HepG2 (cell line): ENCODE results near the gene DDAH1. TPM values are rescaled to one million over a fixed set of nuclear protein-coding genes. Genes with fewer than 3 reads are reported as not detected.
A peak's percentile ranks its signal among the peaks of the same experiment; 100 is the strongest.

Experiments
- FOXM1 ChIP-seq: sonication (generic); formaldehyde crosslinking; IDR thresholded peaks from 2 replicates; pipeline ENCODE4 v1.5.0; 2020; ENCODE audit warnings: missing genetic modification reagents
- GPN1 ChIP-seq: sonication (generic); formaldehyde crosslinking; IDR thresholded peaks from 2 replicates; pipeline ENCODE4 v1.5.1; 2020; ENCODE audit warnings: missing genetic modification reagents, borderline replicate concordance
- KLF12 ChIP-seq: sonication (generic); formaldehyde crosslinking; IDR thresholded peaks from 2 replicates; pipeline ENCODE4 v1.4.0; 2020; ENCODE audit warnings: missing genetic modification reagents, borderline replicate concordance
- MLXIP ChIP-seq: sonication (generic); formaldehyde crosslinking; IDR thresholded peaks from 2 replicates; pipeline ENCODE4 v1.9.0; 2021; ENCODE audit warnings: missing genetic modification reagents, borderline replicate concordance
- SIX4 ChIP-seq: sonication (generic); formaldehyde crosslinking; IDR thresholded peaks from 2 replicates; pipeline ENCODE4 v1.4.0; 2020; ENCODE audit warnings: missing genetic modification reagents
- SRY ChIP-seq: sonication (generic); formaldehyde crosslinking; IDR thresholded peaks from 2 replicates; pipeline ENCODE4 v1.8.0; 2022; ENCODE audit warnings: mild to moderate bottlenecking, missing genetic modification reagents
- TEAD2 ChIP-seq: sonication (generic); formaldehyde crosslinking; IDR thresholded peaks from 2 replicates; pipeline ENCODE4 v1.9.0; 2021; ENCODE audit warnings: missing genetic modification reagents
- ZBTB37 ChIP-seq: sonication (generic); formaldehyde crosslinking; IDR thresholded peaks from 2 replicates; pipeline ENCODE4 v1.4.0; 2020; ENCODE audit warnings: mild to moderate bottlenecking, missing genetic modification reagents
- ZEB1 ChIP-seq: IDR thresholded peaks from 2 replicates; pipeline ENCODE4 v1.6.1; 2012; ENCODE audit warnings: mild to moderate bottlenecking, low read depth, inconsistent platforms; ENCODE audit not compliant: insufficient replicate concordance
- ZNF160 ChIP-seq: sonication (generic); formaldehyde crosslinking; IDR thresholded peaks from 2 replicates; pipeline ENCODE4 v1.8.0; 2022; ENCODE audit warnings: mild to moderate bottlenecking, inconsistent platforms, missing genetic modification reagents
- ZNF17 ChIP-seq: sonication (generic); formaldehyde crosslinking; IDR thresholded peaks from 2 replicates; pipeline ENCODE4 v1.5.0; 2020; ENCODE audit warnings: mild to moderate bottlenecking, missing genetic modification reagents
- ZNF354B ChIP-seq: sonication (generic); formaldehyde crosslinking; IDR thresholded peaks from 2 replicates; pipeline ENCODE4 v1.8.0; 2022; ENCODE audit warnings: mild to moderate bottlenecking, missing genetic modification reagents
- ZNF501 ChIP-seq: sonication (generic); formaldehyde crosslinking; IDR thresholded peaks from 2 replicates; pipeline ENCODE4 v1.5.1; 2020; ENCODE audit warnings: mild to moderate bottlenecking, moderate library complexity, missing genetic modification reagents
- ZNF547 ChIP-seq: sonication (generic); formaldehyde crosslinking; IDR thresholded peaks from 2 replicates; pipeline ENCODE4 v1.5.1; 2020; ENCODE audit warnings: mild to moderate bottlenecking, missing genetic modification reagents
- ZNF562 ChIP-seq: sonication (generic); formaldehyde crosslinking; IDR thresholded peaks from 2 replicates; pipeline ENCODE4 v1.8.0; 2022; ENCODE audit warnings: missing genetic modification reagents, borderline replicate concordance
- ZNF772 ChIP-seq: sonication (generic); formaldehyde crosslinking; IDR thresholded peaks from 2 replicates; pipeline ENCODE4 v1.5.0; 2020; ENCODE audit warnings: mild to moderate bottlenecking, missing genetic modification reagents
- ZNF850 ChIP-seq: sonication (generic); formaldehyde crosslinking; conservative IDR thresholded peaks from 2 replicates; pipeline ENCODE4 v1.9.0; 2021; ENCODE audit warnings: mild to moderate bottlenecking, missing genetic modification reagents
- ZUFSP ChIP-seq: sonication (generic); formaldehyde crosslinking; IDR thresholded peaks from 2 replicates; pipeline ENCODE4 v1.9.0; 2021; ENCODE audit warnings: missing genetic modification reagents, mild to moderate bottlenecking, borderline replicate concordance
- polyA plus RNA-seq, 8 experiments: library from polyadenylated mRNA; depleted of rRNA in 3 of 8; stranded (reverse) in 7 of 8; unstranded in 1 of 8; fragments of >200 nt; fragmentation: Illumina TruSeq in 4 of 8; extraction: Trizol in 4 of 8; gene quantifications; 2 replicates each; pipeline versions ENCODE4 v1.2.1 to v1.2.3, GENCODE V29; 2011 to 2016; ENCODE audit warnings: low read depth in 4 of 8, missing spikeins in 1 of 8, mixed read lengths in 1 of 8; ENCODE audit not compliant: insufficient read depth in 1 of 8
- total RNA-seq, 5 experiments: library from RNA; depleted of rRNA; stranded (reverse); fragments of >200 nt; fragmentation: Illumina TruSeq; extraction: Trizol; gene quantifications; 2 replicates each; pipeline ENCODE4 v1.2.3, GENCODE V29; 2016; ENCODE audit warnings: low read depth in 1 of 5
- TF ChIP-seq, protein P1 (sequence below): sonication (generic); formaldehyde crosslinking; IDR thresholded peaks from 2 replicates; pipeline ENCODE4 v1.5.0; 2020; ENCODE audit warnings: missing genetic modification reagents
- TF ChIP-seq, protein P2 (sequence below): sonication (generic); formaldehyde crosslinking; IDR thresholded peaks from 2 replicates; pipeline ENCODE4 v1.5.1; 2020; ENCODE audit warnings: missing genetic modification reagents, mild to moderate bottlenecking, borderline replicate concordance
- TF ChIP-seq, protein P3 (sequence below): IDR thresholded peaks from 2 replicates; pipeline ENCODE4 v1.6.1; 2018; ENCODE audit warnings: missing genetic modification reagents

Gene DDAH1
- total and polyA plus RNA-seq, 2 of the 13 experiments (the other 11 are each of a cell fraction or from before 2014, with no cell fraction given) = 39.7 to 64.4 TPM

GRCh38 chr1:85276215-85276977 is 188.6 kb downstream of the DDAH1 start, which contains the start of gene BCL10 (continued):
- TF ChIP-seq ZEB1 (no peak), ZUFSP (CRISPR knock-in tag) (no peak), ZBTB37 (CRISPR knock-in tag) (no peak), MLXIP (CRISPR knock-in tag) (no peak), GPN1 (no peak), TEAD2 (CRISPR knock-in tag) (no peak), ZNF501 (CRISPR knock-in tag) (peak; percentile 88), ZNF772 (CRISPR knock-in tag) (0 out of 2 replicates have a peak, but pooled peaks have one; percentile 21), ZNF17 (CRISPR knock-in tag) (no peak), ZNF850 (CRISPR knock-in tag) (no peak), FOXM1 (no peak), ZNF160 (0 out of 2 replicates have a peak, but pooled peaks have one; percentile 21), ZNF354B (CRISPR knock-in tag) (no peak), ZNF547 (CRISPR knock-in tag) (no peak), SRY (CRISPR knock-in tag) (peak; percentile 51; the same call in 1 of the 2 replicates), SIX4 (CRISPR knock-in tag) (no peak), ZNF562 (no peak), KLF12 (CRISPR knock-in tag) (0 out of 2 replicates have a peak, but pooled peaks have one; percentile 41)
- TF ChIP-seq, protein P1, sequence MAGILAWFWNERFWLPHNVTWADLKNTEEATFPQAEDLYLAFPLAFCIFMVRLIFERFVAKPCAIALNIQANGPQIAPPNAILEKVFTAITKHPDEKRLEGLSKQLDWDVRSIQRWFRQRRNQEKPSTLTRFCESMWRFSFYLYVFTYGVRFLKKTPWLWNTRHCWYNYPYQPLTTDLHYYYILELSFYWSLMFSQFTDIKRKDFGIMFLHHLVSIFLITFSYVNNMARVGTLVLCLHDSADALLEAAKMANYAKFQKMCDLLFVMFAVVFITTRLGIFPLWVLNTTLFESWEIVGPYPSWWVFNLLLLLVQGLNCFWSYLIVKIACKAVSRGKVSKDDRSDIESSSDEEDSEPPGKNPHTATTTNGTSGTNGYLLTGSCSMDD (CRISPR knock-in tag) = no peak
- TF ChIP-seq, protein P2, sequence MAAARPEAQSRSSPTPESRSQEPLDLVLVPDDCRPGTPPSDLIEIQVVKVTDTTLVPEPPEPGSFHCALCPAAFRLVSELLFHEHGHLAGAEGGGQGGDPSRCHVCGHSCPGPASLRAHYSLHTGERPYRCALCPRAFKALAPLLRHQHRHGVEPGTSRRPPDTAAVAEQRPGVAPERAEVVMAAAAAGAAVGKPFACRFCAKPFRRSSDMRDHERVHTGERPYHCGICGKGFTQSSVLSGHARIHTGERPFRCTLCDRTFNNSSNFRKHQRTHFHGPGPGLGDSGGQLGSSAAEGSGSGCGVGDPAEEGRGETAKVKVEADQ = no peak
- TF ChIP-seq, protein P3, sequence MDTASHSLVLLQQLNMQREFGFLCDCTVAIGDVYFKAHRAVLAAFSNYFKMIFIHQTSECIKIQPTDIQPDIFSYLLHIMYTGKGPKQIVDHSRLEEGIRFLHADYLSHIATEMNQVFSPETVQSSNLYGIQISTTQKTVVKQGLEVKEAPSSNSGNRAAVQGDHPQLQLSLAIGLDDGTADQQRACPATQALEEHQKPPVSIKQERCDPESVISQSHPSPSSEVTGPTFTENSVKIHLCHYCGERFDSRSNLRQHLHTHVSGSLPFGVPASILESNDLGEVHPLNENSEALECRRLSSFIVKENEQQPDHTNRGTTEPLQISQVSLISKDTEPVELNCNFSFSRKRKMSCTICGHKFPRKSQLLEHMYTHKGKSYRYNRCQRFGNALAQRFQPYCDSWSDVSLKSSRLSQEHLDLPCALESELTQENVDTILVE (CRISPR knock-in tag) = peak; percentile 75
